CD4-positive, alpha-beta T cell (primary cell): Measurements from ENCODE around the gene IL2RA. TPM values are rescaled to one million over a fixed set of nuclear protein-coding genes. Genes with fewer than 3 reads are reported as not detected.
"Not testable (repeated sequence)": the region's sequence is repeated elsewhere in the genome, so short reads cannot be mapped to it uniquely, and the experiment has no call there.

Source experiments
- ATAC-seq: fragments of 200-7000 bp; cut with Tn5 transposase; one replicate; pipeline ENCODE4 v1.10.0; 2022; ENCODE audit warnings: mild to moderate bottlenecking; ENCODE audit not compliant: poor library complexity
- CTCF ChIA-PET: fragments of 350-600 bp; sonication (Branson Sonifier 250); formaldehyde crosslinking; loops from one replicate; lab custom pipeline; 2021; ENCODE audit warnings: antibody characterized with exemption, inconsistent platforms; lab: Charles Lee
- POLR2A ChIA-PET: fragments of 350-600 bp; sonication (Branson Sonifier 250); formaldehyde crosslinking; loops from one replicate; lab custom pipeline; 2021; ENCODE audit warnings: antibody characterized with exemption, inconsistent platforms; lab: Charles Lee
- DNase-seq, 14 experiments: peaks; one replicate each; pipeline ENCODE4 v3.0.0-alpha.2; 2013 to 2020; ENCODE audit warnings: mixed read lengths in 2 of 14
- H3K27ac ChIP-seq, 2 donors: one replicate each; pipeline versions ENCODE4 v1.5.1 to v1.7.0; 2013; ENCODE audit warnings: low read length in 2 of 2, low read depth in 1 of 2, mild to moderate bottlenecking in 1 of 2
- H3K27me3 ChIP-seq, 2 experiments: 1 replicate in 1 of 2; 2 replicates in 1 of 2; pipeline versions ENCODE4 v1.6.1 to v1.7.0; 2013; ENCODE audit warnings: low read length in 2 of 2, control low read depth in 1 of 2, mild to moderate bottlenecking in 1 of 2, moderate library complexity in 1 of 2; ENCODE audit not compliant: insufficient read depth in 2 of 2, control insufficient read depth in 1 of 2
- H3K36me3 ChIP-seq: one replicate; pipeline ENCODE4 v1.6.1; 2013; ENCODE audit warnings: low read length, control low read depth; ENCODE audit not compliant: insufficient read depth
- H3K4me1 ChIP-seq: one replicate; pipeline ENCODE4 v1.6.1; 2013; ENCODE audit warnings: low read length, control low read depth; ENCODE audit not compliant: insufficient read depth
- H3K4me3 ChIP-seq: one replicate; pipeline ENCODE4 v1.5.1; 2013; ENCODE audit warnings: mild to moderate bottlenecking, low read length, moderate library complexity
- H3K9me3 ChIP-seq, 2 experiments: 1 replicate in 1 of 2; 2 replicates in 1 of 2; pipeline versions ENCODE4 v1.6.1 to v1.7.0; 2013; ENCODE audit warnings: low read length in 2 of 2, mild to moderate bottlenecking in 2 of 2, control low read depth in 1 of 2, moderate library complexity in 1 of 2; ENCODE audit not compliant: control insufficient read depth in 1 of 2, insufficient read depth in 1 of 2
- H3K27ac Mint-ChIP-seq: one replicate; pipeline ENCODE4 v1.8.0; 2020; ENCODE audit warnings: mixed read lengths
- H3K27me3 Mint-ChIP-seq: one replicate; pipeline ENCODE4 v1.8.0; 2021; ENCODE audit warnings: mixed read lengths
- H3K36me3 Mint-ChIP-seq: one replicate; pipeline ENCODE4 v1.8.0; 2021; ENCODE audit warnings: low read depth, mixed read lengths
- H3K4me1 Mint-ChIP-seq: one replicate; pipeline ENCODE4 v1.8.0; 2021; ENCODE audit warnings: low read depth, mixed read lengths
- H3K4me3 Mint-ChIP-seq: one replicate; pipeline ENCODE4 v1.8.0; 2020; ENCODE audit warnings: mild to moderate bottlenecking, mixed read lengths
- H3K9me3 Mint-ChIP-seq: one replicate; pipeline ENCODE4 v1.8.0; 2020; ENCODE audit warnings: mixed read lengths
- CTCF ChIP-seq: fragments of 200-600 bp; IDR thresholded peaks from one replicate; pipeline ENCODE4 v1.8.0; 2022; ENCODE audit warnings: antibody characterized with exemption, mild to moderate bottlenecking
- intact Hi-C, 2 experiments: fragments of 100-400 bp; cut with DNase I in 1 of 2; cut with micrococcal nuclease in 1 of 2; formaldehyde crosslinking; loops; one replicate each; pipeline versions ENCODE4 v1.15.1 to v1.9.0; 2023 to 2025; cut with DNase I, micrococcal nuclease
- total RNA-seq, 174 experiments: library from RNA in 2 of 174; stranded (reverse) in 2 of 174; gene quantifications; one replicate each; pipeline ENCODE4 v1.2.3 and lab custom pipeline; 2021 to 2026

The IL2RA gene
- total RNA-seq, 2 experiments from 2014 or later: 4.9 to 5.4 TPM

GRCh38 chr10:6006546-6006945 lies 55.6 kb downstream of the IL2RA start:
- Histone ChIP-seq H3K9me3 (no peaks in the 10 kb centered on the region), H3K27me3 (peaks cover 0 to 2% of the 10 kb centered on the region in 2 experiments), H3K4me3 (no peak overlapping the region), H3K36me3 (no peaks in the 10 kb centered on the region), H3K27ac (no peak overlapping the region), H3K4me1 (peaks cover 5% of the 10 kb centered on the region)
- POLR2A ChIA-PET: no interaction called here
- no peak for TF ChIP-seq CTCF
- Mint-ChIP-seq H3K4me3 (no peak overlapping the region), H3K4me1 (peaks cover 7% of the 10 kb centered on the region), H3K36me3 (no peaks in the 10 kb centered on the region), H3K27ac (no peak overlapping the region), H3K9me3 (no peaks in the 10 kb centered on the region), H3K27me3 (peaks cover 11% of the 10 kb centered on the region)
- no peak for ATAC-seq
- CTCF ChIA-PET: interaction anchor here (0.9 kb wide), 1 partner anchor 80 kb away, joined by 3 read pairs; no protein-coding TSS in a partner anchor
- DNase-seq: no peak
- intact Hi-C loops: no loop called here

- Histone ChIP-seq H3K27me3 (peaks cover 0 to 2% of the 10 kb centered on the region in 2 experiments), H3K36me3 (no peaks in the 10 kb centered on the region), H3K27ac (no peak overlapping the region), H3K4me3 (no peak overlapping the region), H3K4me1 (peaks cover 9% of the 10 kb centered on the region), H3K9me3 (no peaks in the 10 kb centered on the region)
- intact Hi-C loops: no loop called here
- no peak for ATAC-seq
- H3K36me3 Mint-ChIP-seq: no peaks in the 10 kb centered on the region
- no peak overlapping the region for H3K4me3 Mint-ChIP-seq
- peaks cover 11% of the 10 kb centered on the region for H3K27me3 Mint-ChIP-seq
- no peaks in the 10 kb centered on the region for H3K9me3 Mint-ChIP-seq
- peaks cover 13% of the 10 kb centered on the region for H3K4me1 Mint-ChIP-seq
- ChIA-PET POLR2A (no interaction called here), CTCF (interaction anchor here (0.9 kb wide), 1 partner anchor 81 kb away, joined by 3 read pairs; no protein-coding TSS in a partner anchor)
- no peak for DNase-seq
- TF ChIP-seq CTCF: no peak
- no peak overlapping the region for H3K27ac Mint-ChIP-seq
Measured at GRCh38 chr10:6005856-6006395, 56.2 kb downstream of the IL2RA start.

GRCh38 chr10:6005161-6005804 lies 56.9 kb downstream of the IL2RA start:
- H3K4me3 ChIP-seq, H3K4me1 ChIP-seq, H3K27ac ChIP-seq, DNase-seq, POLR2A ChIA-PET, CTCF ChIA-PET, ATAC-seq, H3K27me3 ChIP-seq, H3K9me3 ChIP-seq, H3K4me3 Mint-ChIP-seq, H3K36me3 Mint-ChIP-seq, H3K9me3 Mint-ChIP-seq, H3K36me3 ChIP-seq, H3K27ac Mint-ChIP-seq, intact Hi-C loops: not testable (repeated sequence)
- Mint-ChIP-seq H3K4me1 (peaks cover 19% of the 10 kb centered on the region), H3K27me3 (peaks cover 11% of the 10 kb centered on the region)
